ENCODE results near the gene NDFIP2. TPM values are rescaled to one million over a fixed set of nuclear protein-coding genes. Genes with fewer than 3 reads are reported as not detected.

The NDFIP2 gene
- total RNA-seq, 1 experiment from 2014 or later = 48.4 TPM

DNA sequence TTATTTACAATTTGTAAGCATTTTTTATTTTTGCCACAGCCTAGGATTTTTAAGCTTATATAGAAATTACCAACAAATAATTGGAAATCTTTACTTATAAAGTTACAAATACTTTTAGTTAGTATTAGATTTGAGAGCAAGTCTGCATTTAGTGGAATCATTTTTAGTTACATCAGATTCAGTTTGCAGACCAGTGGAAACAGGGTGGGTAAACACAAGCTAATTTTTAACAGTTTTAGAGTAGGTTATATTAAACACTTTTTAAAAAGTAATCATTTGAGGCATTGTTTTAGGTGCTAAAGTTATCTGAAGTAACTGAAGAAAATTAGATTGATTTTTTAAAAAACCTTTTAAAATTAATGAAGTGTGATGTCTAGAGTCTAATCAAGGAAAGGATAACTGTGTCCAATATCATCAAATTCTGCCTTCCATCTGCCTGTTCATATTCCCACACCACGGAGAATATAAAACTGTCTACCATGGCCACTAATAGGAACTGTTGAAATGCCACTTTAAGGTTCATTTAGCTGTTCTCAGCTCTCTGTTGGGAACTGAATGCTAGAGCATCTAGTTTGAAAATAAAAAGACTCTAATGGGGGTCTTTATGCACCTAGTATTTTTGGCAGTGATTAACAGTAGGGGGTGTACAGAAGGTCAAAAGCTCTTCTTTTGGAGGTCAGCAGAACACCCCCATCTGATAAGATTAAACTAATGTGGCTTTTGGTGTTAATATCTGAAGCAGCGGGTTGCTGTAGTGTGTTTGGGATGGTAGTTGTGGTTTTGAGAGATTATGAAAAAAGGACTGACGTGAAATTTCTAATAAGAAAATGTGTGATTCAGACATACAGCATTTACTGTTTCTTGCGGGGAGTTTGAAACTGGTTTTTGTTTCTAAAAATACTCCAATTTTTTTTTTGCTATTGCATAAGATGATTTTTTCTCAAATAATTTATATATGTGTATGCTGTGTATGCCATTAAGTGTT is 66.5 kb downstream of the NDFIP2 start:
- no TSS peak for BruUV-seq (replicated peaks)
- Histone ChIP-seq H4K20me1 (ENCODE audit: insufficient read depth) (no peaks in the 10 kb centered on the region), H3K79me2 (ENCODE audit: low read depth) (no peaks in the 10 kb centered on the region), H3K4me3 (no peak overlapping the region), H3K4me2 (no peak overlapping the region), H3K9me3 (ENCODE audit: insufficient read depth, low read depth) (no peaks in the 10 kb centered on the region), H3K36me3 (ENCODE audit: low read depth) (0 out of 2 replicates have a peak, but pooled peaks cover 13% of the 10 kb centered on the region), H3K27me3 (ENCODE audit: insufficient read depth, low read depth) (no peaks in the 10 kb centered on the region), H3K4me1 (replicated peaks; ENCODE audit: insufficient read depth) (no peaks in the 10 kb centered on the region), H2AFZ (no peak overlapping the region), H3K9me2 (ENCODE audit: insufficient read depth) (no peaks in the 10 kb centered on the region), H3F3A (ENCODE audit: insufficient read depth, low read depth) (peaks cover 4% of the 10 kb centered on the region; the same call in 1 of the 2 replicates), H3K27ac (no peak overlapping the region)
- TF ChIP-seq, protein P1, sequence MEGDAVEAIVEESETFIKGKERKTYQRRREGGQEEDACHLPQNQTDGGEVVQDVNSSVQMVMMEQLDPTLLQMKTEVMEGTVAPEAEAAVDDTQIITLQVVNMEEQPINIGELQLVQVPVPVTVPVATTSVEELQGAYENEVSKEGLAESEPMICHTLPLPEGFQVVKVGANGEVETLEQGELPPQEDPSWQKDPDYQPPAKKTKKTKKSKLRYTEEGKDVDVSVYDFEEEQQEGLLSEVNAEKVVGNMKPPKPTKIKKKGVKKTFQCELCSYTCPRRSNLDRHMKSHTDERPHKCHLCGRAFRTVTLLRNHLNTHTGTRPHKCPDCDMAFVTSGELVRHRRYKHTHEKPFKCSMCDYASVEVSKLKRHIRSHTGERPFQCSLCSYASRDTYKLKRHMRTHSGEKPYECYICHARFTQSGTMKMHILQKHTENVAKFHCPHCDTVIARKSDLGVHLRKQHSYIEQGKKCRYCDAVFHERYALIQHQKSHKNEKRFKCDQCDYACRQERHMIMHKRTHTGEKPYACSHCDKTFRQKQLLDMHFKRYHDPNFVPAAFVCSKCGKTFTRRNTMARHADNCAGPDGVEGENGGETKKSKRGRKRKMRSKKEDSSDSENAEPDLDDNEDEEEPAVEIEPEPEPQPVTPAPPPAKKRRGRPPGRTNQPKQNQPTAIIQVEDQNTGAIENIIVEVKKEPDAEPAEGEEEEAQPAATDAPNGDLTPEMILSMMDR (conservative IDR thresholded peaks at IDR 0.05) = no peak
- no peak for TF ChIP-seq EZH2 (IDR thresholded peaks at IDR 0.05; ENCODE audit: low read depth)
- POLR2A ChIA-PET (ENCODE audit: unreplicated experiment) = no interaction called here
- DNase-seq = no peak
- intact Hi-C loops (cut with micrococcal nuclease; ENCODE audit: unreplicated experiment) = loop anchor here (10.0 kb wide), 2 partner anchors 227 to 797 kb away; partner anchors contain the start of gene SPRY2
- CTCF ChIA-PET = interaction anchor here (0.5 to 1.7 kb wide), 2 partner anchors 111 to 123 kb away, joined by 6 read pairs; no protein-coding TSS in a partner anchor

- intact Hi-C loops (cut with micrococcal nuclease; ENCODE audit: unreplicated experiment) = loop anchor here (1.0 to 10.0 kb wide), 4 partner anchors 82 to 1468 kb away; partner anchors contain the start of gene SPRY2
- H3K79me2 ChIP-seq (ENCODE audit: low read depth) = no peaks in the 10 kb centered on the region
- no peaks in the 10 kb centered on the region for H3K27me3 ChIP-seq (ENCODE audit: insufficient read depth, low read depth)
- ChIA-PET CTCF (interaction anchor here (1.3 kb wide), 1 partner anchor 130 kb away, joined by 3 read pairs; no protein-coding TSS in a partner anchor), POLR2A (ENCODE audit: unreplicated experiment) (no interaction called here)
- no peak for TF ChIP-seq EZH2 (IDR thresholded peaks at IDR 0.05; ENCODE audit: low read depth)
- TF ChIP-seq, protein P1 (conservative IDR thresholded peaks at IDR 0.05) = peak; percentile 43; the same call in 1 of the 2 replicates
- peak overlapping the region; percentile 16; the same call in 1 of the 2 replicates for H3K27ac ChIP-seq
- no peak overlapping the region for H3K4me2 ChIP-seq
- no peak overlapping the region for H3K4me3 ChIP-seq
- no peak for DNase-seq
- H4K20me1 ChIP-seq (ENCODE audit: insufficient read depth) = no peaks in the 10 kb centered on the region
- peaks cover 4% of the 10 kb centered on the region; the same call in 1 of the 2 replicates for H3F3A ChIP-seq (ENCODE audit: insufficient read depth, low read depth)
- no peaks in the 10 kb centered on the region for H3K9me3 ChIP-seq (ENCODE audit: insufficient read depth, low read depth)
- no peaks in the 10 kb centered on the region for H3K9me2 ChIP-seq (ENCODE audit: insufficient read depth)
- H3K36me3 ChIP-seq (ENCODE audit: low read depth) = 0 out of 2 replicates have a peak, but pooled peaks cover 17% of the 10 kb centered on the region
- BruUV-seq (replicated peaks) = no TSS peak
- no peaks in the 10 kb centered on the region for H3K4me1 ChIP-seq (replicated peaks; ENCODE audit: insufficient read depth)
- no peak overlapping the region for H2AFZ ChIP-seq
These were observed 67.9 kb downstream of the NDFIP2 start for GRCh38 chr13:79548902-79549301.

- intact Hi-C loops (cut with micrococcal nuclease; ENCODE audit: unreplicated experiment) = loop anchor here (1.0 to 10.0 kb wide), 4 partner anchors 82 to 1468 kb away; partner anchors contain the start of gene SPRY2
- BruUV-seq (replicated peaks) = no TSS peak
- no peak for DNase-seq
- Histone ChIP-seq H3K79me2 (ENCODE audit: low read depth) (no peaks in the 10 kb centered on the region), H4K20me1 (ENCODE audit: insufficient read depth) (no peaks in the 10 kb centered on the region), H3K9me3 (ENCODE audit: insufficient read depth, low read depth) (no peaks in the 10 kb centered on the region; the same call in 1 of the 2 replicates), H3K27ac (0 out of 2 replicates have a peak overlapping the region, but pooled peaks have one; percentile 16), H3K4me3 (no peak overlapping the region), H3F3A (ENCODE audit: insufficient read depth, low read depth) (peaks cover 4% of the 10 kb centered on the region; the same call in 1 of the 2 replicates), H3K4me1 (replicated peaks; ENCODE audit: insufficient read depth) (no peaks in the 10 kb centered on the region), H3K9me2 (ENCODE audit: insufficient read depth) (no peaks in the 10 kb centered on the region), H3K27me3 (ENCODE audit: insufficient read depth, low read depth) (no peaks in the 10 kb centered on the region), H3K4me2 (no peak overlapping the region), H3K36me3 (ENCODE audit: low read depth) (0 out of 2 replicates have a peak, but pooled peaks cover 17% of the 10 kb centered on the region), H2AFZ (no peak overlapping the region)
- ChIA-PET POLR2A (ENCODE audit: unreplicated experiment) (no interaction called here), CTCF (interaction anchor here (1.3 kb wide), 1 partner anchor 130 kb away, joined by 3 read pairs; no protein-coding TSS in a partner anchor)
- TF ChIP-seq, protein P1 (conservative IDR thresholded peaks at IDR 0.05) = no peak
- TF ChIP-seq EZH2 (IDR thresholded peaks at IDR 0.05; ENCODE audit: low read depth) = no peak
These were observed 68.6 kb downstream of the NDFIP2 start for GRCh38 chr13:79549355-79550106.
